Common myeloid progenitor, CD34-positive (primary cell): Measurements from ENCODE around the gene AKR7A2.
A peak's percentile ranks its signal among the peaks of the same experiment; 100 is the strongest.
"Not testable (repeated sequence)": the region's sequence is repeated elsewhere in the genome, so short reads cannot be mapped to it uniquely, and the experiment has no call there.

Source experiments
- CTCF ChIA-PET: fragments of 350-600 bp; sonication (Branson Sonifier 250); formaldehyde crosslinking; loops from one replicate; lab custom pipeline; 2021; ENCODE audit warnings: antibody characterized with exemption; lab: Charles Lee
- POLR2A ChIA-PET: fragments of 350-600 bp; sonication (Branson Sonifier 250); formaldehyde crosslinking; loops from one replicate; lab custom pipeline; 2021; ENCODE audit warnings: antibody characterized with exemption; lab: Charles Lee
- DNase-seq, 3 donors: peaks; one replicate each; pipeline versions ENCODE4 v3.0.0 to v3.0.0-alpha.2; 2013
- H3K27ac ChIP-seq, 2 experiments: 1 replicate in 1 of 2; 2 replicates in 1 of 2; pipeline ENCODE4 v1.7.0; 2013; ENCODE audit warnings: inconsistent platforms in 2 of 2, low read length in 2 of 2, mild to moderate bottlenecking in 2 of 2, low read depth in 1 of 2, moderate library complexity in 1 of 2; ENCODE audit not compliant: severe bottlenecking in 2 of 2, insufficient read depth in 1 of 2, poor library complexity in 1 of 2
- H3K27me3 ChIP-seq, 5 experiments: replicated peaks in 2 of 5; 1 replicate in 3 of 5; 2 replicates in 2 of 5; pipeline versions ENCODE4 v1.6.1 to v1.7.0; 2013; ENCODE audit warnings: low read length in 4 of 5, mild to moderate bottlenecking in 2 of 5, moderate library complexity in 2 of 5, inconsistent platforms in 1 of 5; ENCODE audit not compliant: insufficient read depth in 5 of 5, control insufficient read depth in 4 of 5
- H3K36me3 ChIP-seq, 4 experiments: 1 replicate in 2 of 4; 2 replicates in 2 of 4; pipeline versions ENCODE4 v1.6.1 to v1.7.0; 2013; ENCODE audit warnings: low read length in 3 of 4, control low read depth in 1 of 4, mild to moderate bottlenecking in 1 of 4; ENCODE audit not compliant: control insufficient read depth in 4 of 4, insufficient read depth in 4 of 4
- H3K4me1 ChIP-seq, 4 experiments: 1 replicate in 3 of 4; 2 replicates in 1 of 4; pipeline versions ENCODE4 v1.6.1 to v1.7.1; 2013; ENCODE audit warnings: low read length in 3 of 4, mild to moderate bottlenecking in 3 of 4, control low read depth in 1 of 4, inconsistent platforms in 1 of 4, moderate library complexity in 1 of 4; ENCODE audit not compliant: control insufficient read depth in 4 of 4, insufficient read depth in 4 of 4; ENCODE audit errors: control extremely low read depth in 1 of 4
- H3K4me3 ChIP-seq, 7 experiments: 1 replicate in 4 of 7; 2 replicates in 3 of 7; pipeline versions ENCODE4 v1.5.1 to v1.7.0; 2013; ENCODE audit warnings: mild to moderate bottlenecking in 7 of 7, low read length in 6 of 7, moderate library complexity in 6 of 7, inconsistent platforms in 2 of 7, low read depth in 2 of 7, control low read depth in 1 of 7; ENCODE audit not compliant: insufficient read depth in 4 of 7, control insufficient read depth in 1 of 7; ENCODE audit errors: extremely low read depth in 1 of 7
- H3K9me3 ChIP-seq, 5 experiments: 1 replicate in 4 of 5; 2 replicates in 1 of 5; pipeline versions ENCODE4 v1.6.1 to v1.7.1; 2013; ENCODE audit warnings: low read length in 4 of 5, mild to moderate bottlenecking in 2 of 5, inconsistent platforms in 1 of 5, low read depth in 1 of 5, moderate library complexity in 1 of 5; ENCODE audit not compliant: control insufficient read depth in 4 of 5, insufficient read depth in 2 of 5; ENCODE audit errors: control extremely low read depth in 1 of 5
- WGBS: methylation state at CpG from one replicate; pipeline ENCODE4 v1.1.5; 2013; ENCODE audit not compliant: insufficient coverage; 5-methylcytosine and 5-hydroxymethylcytosine counted together

AKR7A2 gene

DNA sequence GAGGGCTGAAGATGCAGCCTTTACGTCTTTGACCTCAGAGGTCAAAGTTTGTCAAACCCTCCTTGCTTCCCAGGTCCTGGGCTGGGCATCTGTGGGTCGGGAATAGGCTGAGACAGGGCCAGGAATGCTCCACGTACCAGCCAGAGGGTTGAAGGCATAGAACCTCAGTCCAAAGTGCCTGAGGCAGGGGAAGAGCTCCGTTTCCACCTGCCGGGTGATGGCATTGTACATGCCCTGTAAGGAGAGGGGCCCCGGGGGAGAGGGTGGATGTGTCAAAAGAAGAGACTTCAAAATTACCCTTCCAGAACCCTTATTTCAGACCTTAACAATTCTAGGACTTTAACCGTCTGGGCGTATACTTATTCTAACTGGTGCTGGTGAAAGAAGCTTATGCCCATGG lies 27.1 kb downstream of the AKR7A2 start:
- H3K4me3 ChIP-seq, result no peak overlapping the region
- no peaks in the 10 kb centered on the region for H3K9me3 ChIP-seq
- peaks cover 0 to 18% (median 6%) of the 10 kb centered on the region in 5 experiments for H3K27me3 ChIP-seq
- ChIA-PET CTCF (no interaction called here), POLR2A (no interaction called here)
- 96% methylated on average over 5 of the region's 8 CpGs for WGBS
- peaks cover 0 to 8% (median 6%) of the 10 kb centered on the region in 4 experiments for H3K4me1 ChIP-seq
- no peak overlapping the region for H3K27ac ChIP-seq
- no peak for DNase-seq
- no peaks in the 10 kb centered on the region for H3K36me3 ChIP-seq

DNA sequence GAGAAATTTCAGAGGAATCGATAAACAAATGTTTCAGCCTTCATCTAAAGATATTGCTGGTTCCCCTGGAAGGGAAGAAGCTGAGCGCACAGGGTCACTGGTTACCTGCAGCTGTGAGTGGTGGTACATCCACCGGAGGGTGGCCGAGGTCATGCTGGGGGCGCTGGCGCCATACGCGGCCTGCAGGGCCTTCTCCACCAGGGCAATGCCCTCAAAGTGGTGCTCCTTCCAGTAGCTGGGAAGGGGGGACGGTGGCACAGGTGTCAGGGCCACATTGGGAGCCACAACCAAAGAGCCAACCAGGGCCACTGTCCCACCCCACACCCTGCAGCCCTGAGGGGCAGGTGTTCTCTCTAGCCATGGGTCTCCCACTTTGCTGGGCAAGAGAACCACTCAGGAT lies 28.1 kb downstream of the AKR7A2 start:
- no peak overlapping the region for H3K27ac ChIP-seq
- POLR2A ChIA-PET, result interaction anchor here (0.5 kb wide), 1 partner anchor 76 kb away, joined by 4 read pairs; no protein-coding TSS in a partner anchor
- H3K4me1 ChIP-seq, result peaks cover 0 to 4% (median 3%) of the 10 kb centered on the region in 4 experiments
- H3K9me3 ChIP-seq, result no peaks in the 10 kb centered on the region
- DNase-seq, result no peak
- H3K4me3 ChIP-seq, result no peak overlapping the region
- H3K36me3 ChIP-seq, result no peaks in the 10 kb centered on the region
- CTCF ChIA-PET, result interaction anchor here (0.7 kb wide), 1 partner anchor 15 kb away, joined by 3 read pairs; no protein-coding TSS in a partner anchor
- peaks cover 0 to 9% (median 1%) of the 10 kb centered on the region in 5 experiments for H3K27me3 ChIP-seq
- WGBS, result 98% methylated on average over 7 of the region's 9 CpGs

DNA sequence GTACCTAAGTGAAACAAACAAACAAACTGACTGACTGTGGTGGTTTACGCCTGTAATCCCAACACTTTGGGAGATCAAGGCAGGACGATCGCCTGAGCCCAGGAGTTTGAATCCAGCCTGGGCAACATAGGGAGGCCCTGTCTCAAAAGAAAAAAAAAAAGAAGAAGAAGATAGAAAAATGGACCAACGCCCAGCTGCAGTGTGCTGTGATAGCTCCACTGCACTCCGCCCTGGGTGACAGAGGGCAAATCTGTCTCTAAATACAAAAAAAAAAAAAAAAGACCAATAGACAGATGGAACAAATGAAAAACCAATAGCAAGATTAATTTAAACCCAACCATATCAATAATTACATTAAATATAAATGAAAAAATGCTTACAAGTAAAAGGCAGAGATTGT lies 37.3 kb downstream of the AKR7A2 start:
- CTCF ChIA-PET, result no interaction called here
- POLR2A ChIA-PET, result no interaction called here
- Histone ChIP-seq H3K27ac (no peak overlapping the region), H3K4me1 (peaks cover 0 to 7% (median 2%) of the 10 kb centered on the region in 4 experiments), H3K36me3 (no peaks in the 10 kb centered on the region), H3K27me3 (peaks cover 0 to 24% (median 10%) of the 10 kb centered on the region in 5 experiments), H3K9me3 (peaks cover 0 to 15% (median 4%) of the 10 kb centered on the region in 5 experiments), H3K4me3 (peak overlapping the region in 3 of 7 experiments; percentile 36 to 66 (median 64))
- DNase-seq, result no peak
- 100% methylated on average over 3 of the region's 5 CpGs for WGBS

DNA sequence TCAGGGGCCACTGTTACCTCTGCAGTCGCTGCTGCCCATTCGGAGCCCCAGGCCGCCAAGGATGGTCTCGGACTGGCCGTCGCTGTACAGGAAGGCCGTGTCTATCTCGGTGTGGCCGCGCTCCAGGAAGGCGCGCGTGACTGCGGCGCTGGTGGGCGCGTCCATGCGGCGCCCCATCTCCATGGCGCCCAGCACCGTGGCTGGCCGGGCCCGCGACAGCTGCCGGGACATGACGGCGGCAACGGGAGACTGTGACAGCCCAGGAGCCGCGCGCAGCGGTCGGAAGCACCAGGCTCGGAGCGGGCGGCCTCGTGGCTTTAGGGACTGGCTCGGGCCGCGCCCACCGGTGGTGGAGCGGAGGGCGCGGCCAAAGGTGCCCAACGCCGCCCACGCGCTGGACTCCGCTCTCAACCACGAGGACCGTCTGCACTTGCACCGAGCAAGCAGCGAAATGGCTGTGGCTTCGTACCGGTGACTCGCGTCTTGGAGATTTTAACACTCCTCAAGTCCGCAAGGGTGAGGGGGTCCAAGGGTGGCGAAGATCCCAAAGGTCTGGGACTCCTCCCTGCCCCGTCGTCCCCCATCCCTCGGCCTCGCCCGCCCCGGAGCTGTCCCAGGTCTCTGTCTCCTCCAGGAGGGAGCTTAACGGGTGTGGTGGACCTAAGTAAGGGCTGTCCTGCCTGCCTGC lies 38.0 kb downstream of the AKR7A2 start:
- H3K27ac ChIP-seq, H3K4me1 ChIP-seq, POLR2A ChIA-PET, CTCF ChIA-PET, H3K36me3 ChIP-seq: not testable (repeated sequence)
- Histone ChIP-seq H3K9me3 (peaks cover 0 to 15% (median 4%) of the 10 kb centered on the region in 5 experiments), H3K4me3 (peak overlapping the region in 4 of 7 experiments; percentile 1 to 66 (median 50)), H3K27me3 (peaks cover 0 to 24% (median 10%) of the 10 kb centered on the region in 5 experiments)
- 9% methylated on average over 44 of the region's 66 CpGs for whole genome bisulfite sequencing
- DNase-seq, result peak in 2 of 3 donors; percentile 17 to 42

DNA sequence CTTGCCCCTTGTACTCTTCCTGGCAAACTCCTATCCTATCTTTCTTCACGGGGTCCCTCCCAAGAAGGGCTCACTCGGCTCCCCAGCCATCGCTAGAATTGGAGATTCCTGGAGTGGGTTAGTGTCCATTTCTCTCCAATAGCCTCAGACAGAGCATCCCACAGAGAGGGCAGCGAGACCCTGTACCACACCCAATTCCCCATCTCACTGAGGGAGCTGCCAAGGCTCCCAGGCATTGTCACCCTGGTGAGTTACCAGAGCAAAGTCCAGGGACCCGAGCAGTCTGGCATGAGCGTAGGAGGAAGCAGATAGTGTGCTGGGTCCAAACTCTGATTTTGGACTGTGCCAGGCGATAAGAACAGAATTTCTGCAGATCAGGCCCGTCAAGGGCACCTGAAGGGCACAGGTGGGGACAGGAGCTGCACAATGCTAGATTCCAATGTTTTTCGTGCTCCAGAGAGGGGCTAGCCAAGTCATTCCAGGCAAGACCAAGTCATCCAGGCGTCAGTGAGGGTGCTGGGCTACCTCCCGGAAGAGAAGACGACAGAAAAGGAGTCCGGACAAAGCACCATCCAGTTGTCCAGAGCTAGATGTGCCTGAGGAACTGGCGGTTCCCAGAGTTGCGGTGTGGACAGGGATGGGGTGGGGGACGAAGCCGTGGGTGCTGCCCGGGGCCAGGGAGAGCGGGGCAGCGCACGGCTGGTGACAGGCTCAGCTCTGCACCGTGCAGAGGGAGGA lies 38.7 kb downstream of the AKR7A2 start:
- CTCF ChIA-PET, result no interaction called here

DNA sequence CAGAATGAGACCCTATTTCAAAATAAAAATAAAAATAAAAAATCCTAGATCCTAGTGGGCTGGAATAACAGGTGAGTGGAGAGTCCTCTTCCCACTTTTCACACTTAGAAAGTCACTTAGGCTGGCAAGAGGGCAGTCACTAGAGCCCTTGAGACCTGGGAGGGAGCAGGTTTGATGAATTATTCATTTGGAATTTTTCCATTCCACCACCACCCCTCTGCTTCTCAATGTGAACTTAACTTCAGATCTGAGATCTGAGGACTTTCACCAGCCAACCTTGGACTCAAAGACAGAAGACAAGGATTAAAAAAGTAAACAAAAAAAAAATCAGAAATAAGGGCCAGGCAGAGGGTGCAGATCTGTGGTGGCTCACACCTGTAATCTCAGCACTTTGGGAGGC lies 39.9 kb downstream of the AKR7A2 start:
- no peak overlapping the region for H3K27ac ChIP-seq
- H3K9me3 ChIP-seq, result peaks cover 0 to 12% (median 4%) of the 10 kb centered on the region in 5 experiments
- no peak overlapping the region for H3K4me3 ChIP-seq
- no peak for DNase-seq
- no peaks in the 10 kb centered on the region for H3K36me3 ChIP-seq
- peaks cover 0 to 7% (median 2%) of the 10 kb centered on the region in 4 experiments for H3K4me1 ChIP-seq
- ChIA-PET POLR2A (no interaction called here), CTCF (interaction anchor here (0.7 kb wide), 1 partner anchor 324 kb away, joined by 4 read pairs; no protein-coding TSS in a partner anchor)
- peaks cover 0 to 24% (median 10%) of the 10 kb centered on the region in 5 experiments for H3K27me3 ChIP-seq

More for the DNA sequence above, 38.7 kb downstream of the AKR7A2 start:
- peaks cover 0 to 24% (median 10%) of the 10 kb centered on the region in 5 experiments for H3K27me3 ChIP-seq
- 90% methylated on average over 15 of the region's 22 CpGs for WGBS
- POLR2A ChIA-PET, result no interaction called here
- peak overlapping the region in 2 of 7 experiments; percentile 28 to 36 for H3K4me3 ChIP-seq
- peaks cover 0 to 7% (median 2%) of the 10 kb centered on the region in 4 experiments for H3K4me1 ChIP-seq
- no peaks in the 10 kb centered on the region for H3K36me3 ChIP-seq
- no peak for DNase-seq
- no peak overlapping the region for H3K27ac ChIP-seq
- peaks cover 0 to 15% (median 4%) of the 10 kb centered on the region in 5 experiments for H3K9me3 ChIP-seq

DNA sequence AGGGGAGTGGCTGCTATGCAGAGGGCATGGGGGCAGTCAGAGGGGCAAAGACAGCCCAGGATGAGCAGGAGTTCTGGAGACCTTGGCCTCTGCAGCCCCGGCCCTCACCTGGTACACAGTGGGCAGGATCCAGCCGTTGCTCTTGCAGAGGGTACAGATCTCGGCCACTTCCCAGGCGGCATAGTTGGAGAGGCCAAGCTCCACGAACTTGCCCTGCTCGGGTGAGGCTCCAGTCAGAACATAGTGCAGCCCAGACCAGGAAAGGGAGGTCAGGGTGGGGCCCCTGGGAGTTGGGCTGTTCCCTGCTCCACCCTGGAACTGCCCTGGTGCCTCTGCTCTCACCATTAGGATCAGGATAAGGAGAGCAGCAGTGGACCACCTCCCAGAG lies 41.6 kb downstream of the AKR7A2 start:
- H3K4me1 ChIP-seq, POLR2A ChIA-PET, H3K36me3 ChIP-seq, H3K9me3 ChIP-seq, CTCF ChIA-PET, H3K4me3 ChIP-seq, H3K27ac ChIP-seq, DNase-seq: not testable (repeated sequence)
- 97% methylated on average over 6 of the region's 6 CpGs for WGBS
- H3K27me3 ChIP-seq, result peaks cover 0 to 21% (median 10%) of the 10 kb centered on the region in 5 experiments
